B cell (primary cell): Measurements from ENCODE around the gene KLF11.

Experiments used
- EZH2 ChIP-seq: IDR thresholded peaks from 2 replicates; pipeline ENCODE4 v1.6.1; 2012; ENCODE audit warnings: borderline replicate concordance, low read depth, mild to moderate bottlenecking, moderate library complexity, low read length; ENCODE audit not compliant: insufficient read depth, poor library complexity, severe bottlenecking
- TF ChIP-seq, protein P1 (sequence below): fragments of 200-600 bp; IDR thresholded peaks from one replicate; pipeline ENCODE4 v1.8.0; 2022; ENCODE audit warnings: antibody characterized with exemption, mild to moderate bottlenecking

DNA sequence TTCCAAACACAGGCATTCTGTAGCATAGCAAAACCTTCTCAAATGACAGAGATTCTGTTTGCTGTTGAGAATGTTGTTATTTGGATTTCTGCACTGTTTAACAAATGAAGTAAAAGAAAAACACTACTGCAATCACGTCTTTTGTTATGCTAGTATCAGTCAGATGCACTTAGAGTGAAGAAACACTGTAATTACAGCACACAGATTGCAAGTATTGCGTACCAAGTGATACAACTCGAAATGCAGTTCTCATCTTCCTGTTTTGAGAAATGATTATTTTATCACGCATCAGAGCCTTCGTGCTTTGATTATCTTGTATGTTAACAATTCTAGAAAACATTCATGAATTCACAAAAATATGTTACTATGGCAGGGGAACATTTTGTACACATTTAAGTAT lies 41.8 kb upstream of the KLF11 start:
- TF ChIP-seq, protein P1, sequence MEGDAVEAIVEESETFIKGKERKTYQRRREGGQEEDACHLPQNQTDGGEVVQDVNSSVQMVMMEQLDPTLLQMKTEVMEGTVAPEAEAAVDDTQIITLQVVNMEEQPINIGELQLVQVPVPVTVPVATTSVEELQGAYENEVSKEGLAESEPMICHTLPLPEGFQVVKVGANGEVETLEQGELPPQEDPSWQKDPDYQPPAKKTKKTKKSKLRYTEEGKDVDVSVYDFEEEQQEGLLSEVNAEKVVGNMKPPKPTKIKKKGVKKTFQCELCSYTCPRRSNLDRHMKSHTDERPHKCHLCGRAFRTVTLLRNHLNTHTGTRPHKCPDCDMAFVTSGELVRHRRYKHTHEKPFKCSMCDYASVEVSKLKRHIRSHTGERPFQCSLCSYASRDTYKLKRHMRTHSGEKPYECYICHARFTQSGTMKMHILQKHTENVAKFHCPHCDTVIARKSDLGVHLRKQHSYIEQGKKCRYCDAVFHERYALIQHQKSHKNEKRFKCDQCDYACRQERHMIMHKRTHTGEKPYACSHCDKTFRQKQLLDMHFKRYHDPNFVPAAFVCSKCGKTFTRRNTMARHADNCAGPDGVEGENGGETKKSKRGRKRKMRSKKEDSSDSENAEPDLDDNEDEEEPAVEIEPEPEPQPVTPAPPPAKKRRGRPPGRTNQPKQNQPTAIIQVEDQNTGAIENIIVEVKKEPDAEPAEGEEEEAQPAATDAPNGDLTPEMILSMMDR = no peak
- no peak for TF ChIP-seq EZH2
